HG03575 (cell line): Measurements from ENCODE around the gene CALR3.
"Not testable (repeated sequence)": the region's sequence is repeated elsewhere in the genome, so short reads cannot be mapped to it uniquely, and the experiment has no call there.

Source experiments
- ATAC-seq: cut with Tn5 transposase; IDR thresholded peaks from one replicate; pipeline ENCODE4 v1.9.1; 2021; ENCODE audit not compliant: unreplicated experiment, insufficient number of reproducible peaks, low FRiP score; ENCODE audit errors: extremely low read depth

CALR3 gene

DNA sequence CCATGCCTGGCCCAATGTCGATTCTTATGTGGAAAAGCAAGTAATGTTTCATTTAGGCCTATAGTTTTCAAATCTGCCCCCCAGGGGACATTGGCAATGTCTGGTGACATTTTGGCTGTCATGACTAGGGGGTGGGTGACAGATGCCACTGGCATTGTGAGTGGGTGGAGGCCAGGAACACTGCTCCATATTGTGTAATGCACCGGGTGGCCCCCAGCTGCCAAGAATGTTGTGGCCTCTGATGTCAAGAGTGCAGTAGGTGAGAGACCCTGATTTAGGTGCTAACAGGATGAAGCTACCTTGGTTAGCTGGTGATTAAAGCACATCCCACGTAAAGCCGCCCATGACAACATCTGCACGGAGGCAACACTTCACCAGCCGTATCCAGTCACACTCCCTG, 11.0 kb upstream of the CALR3 start:
- ATAC-seq = no peak

DNA sequence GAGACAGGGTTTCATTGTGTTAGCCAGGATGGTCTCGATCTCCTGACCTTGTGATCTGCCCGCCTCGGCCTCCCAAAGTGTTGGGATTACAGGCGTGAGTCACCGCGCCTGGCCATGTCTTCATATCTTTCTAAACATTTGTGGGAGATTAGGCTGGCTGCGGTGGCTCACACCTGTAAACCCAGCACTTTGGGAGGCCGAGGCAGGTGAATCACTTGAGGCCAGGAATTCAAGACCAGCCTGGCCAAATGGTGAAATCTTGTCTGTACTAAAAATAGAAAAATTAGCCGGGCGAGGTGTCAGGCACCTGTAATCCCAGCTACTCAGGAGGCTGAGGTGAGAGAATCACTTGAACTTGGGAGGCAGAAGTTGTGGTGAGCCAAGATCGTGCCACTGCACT, 10.2 kb upstream of the CALR3 start:
- ATAC-seq = not testable (repeated sequence)

DNA sequence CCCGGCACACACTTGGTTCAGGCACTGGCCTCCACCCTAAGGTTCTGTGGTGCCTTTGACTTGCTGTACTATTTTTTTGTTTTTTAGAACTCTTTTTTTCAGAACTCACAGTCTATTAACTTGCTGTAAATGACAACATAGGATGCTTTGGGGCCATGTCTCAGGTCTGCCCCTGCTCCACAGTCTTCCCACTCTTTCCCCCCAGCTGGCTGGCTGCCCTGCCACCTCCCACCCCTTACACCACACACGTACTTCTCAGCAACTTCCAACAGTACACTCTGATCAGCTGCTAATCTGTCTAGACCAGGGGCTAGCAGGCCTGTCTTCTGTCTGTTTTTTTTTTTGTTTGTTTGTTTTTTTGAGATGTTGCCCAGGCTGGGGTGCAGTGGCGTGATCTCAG, 8.3 kb upstream of the CALR3 start:
- no peak for ATAC-seq

DNA sequence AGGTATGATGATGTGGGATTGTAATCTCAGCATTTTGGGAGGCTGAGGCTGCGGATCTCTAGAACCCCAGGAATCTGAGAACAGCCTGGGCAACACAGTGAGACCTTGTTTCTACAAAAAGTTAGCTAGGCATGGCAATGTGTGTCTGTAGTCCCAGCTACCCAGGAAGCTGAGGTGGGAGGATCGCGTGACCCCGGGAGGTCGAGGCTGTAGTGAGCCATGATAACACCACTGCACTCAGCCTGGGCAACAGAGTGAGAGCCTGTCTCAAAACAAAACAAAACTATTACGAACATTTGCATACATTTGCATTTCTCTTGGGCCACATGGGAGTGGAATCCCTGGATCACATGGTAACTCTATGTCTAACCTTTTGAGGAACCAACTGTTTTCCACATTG, 1.9 kb upstream of the CALR3 start:
- no peak for ATAC-seq

DNA sequence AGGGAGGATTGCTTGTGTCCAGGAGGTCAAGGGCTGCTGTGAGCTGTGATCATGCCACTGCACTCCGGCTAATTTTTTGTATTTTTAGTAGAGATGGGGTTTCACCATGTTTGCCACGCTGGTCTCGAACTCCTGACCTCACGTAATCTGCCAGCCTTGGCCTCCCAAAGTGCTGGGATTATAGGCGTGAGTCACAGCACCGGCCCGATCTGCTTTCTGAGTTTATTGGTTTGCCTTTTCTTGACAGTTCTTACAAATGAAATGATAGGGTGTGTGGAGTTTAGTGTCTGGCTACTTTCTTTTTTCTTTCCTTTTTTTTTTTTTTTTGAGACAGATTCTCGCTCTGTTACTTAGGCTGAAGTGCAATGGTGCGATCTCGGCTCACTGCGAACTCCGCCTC, 1.1 kb upstream of the CALR3 start:
- ATAC-seq = no peak

DNA sequence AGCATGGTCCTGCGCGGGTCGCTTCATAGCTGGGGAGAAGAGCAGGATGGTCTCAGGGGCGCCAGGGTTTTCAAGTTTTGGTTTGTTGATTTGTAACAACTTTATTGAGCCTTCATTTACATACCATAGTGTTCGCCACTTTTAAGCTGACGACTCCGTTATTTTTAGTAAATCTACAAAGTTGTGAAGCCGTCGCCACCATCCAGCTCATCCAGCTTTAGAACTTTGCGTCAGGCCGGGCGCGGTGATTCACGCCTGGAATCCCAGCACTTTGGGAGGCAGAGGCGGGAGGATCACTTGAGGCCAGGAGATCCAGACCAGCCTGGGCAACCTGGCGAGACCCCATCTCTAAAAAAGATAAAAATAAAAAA, 631 bp upstream of the CALR3 start:
- no peak for ATAC-seq

DNA sequence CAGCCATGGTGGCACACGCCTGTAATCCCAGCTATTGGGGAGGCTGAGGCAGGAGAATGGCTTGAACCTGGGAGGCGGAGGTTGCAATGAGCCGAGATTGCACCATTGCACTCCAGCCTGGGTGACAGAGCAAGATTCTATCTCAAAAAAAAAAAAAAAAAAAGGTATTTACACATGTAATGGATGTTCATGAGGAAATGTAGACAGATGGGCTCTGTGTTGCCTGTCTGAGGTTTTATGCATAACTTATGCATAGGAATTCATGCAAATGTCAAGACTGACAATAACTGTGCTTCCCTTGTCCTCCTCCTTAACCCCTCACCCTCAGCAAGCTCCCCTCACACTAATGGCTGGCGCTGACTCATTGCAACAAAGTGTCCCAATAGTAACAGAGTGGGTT, 9.5 kb downstream of the CALR3 start:
- not testable (repeated sequence) for ATAC-seq

DNA sequence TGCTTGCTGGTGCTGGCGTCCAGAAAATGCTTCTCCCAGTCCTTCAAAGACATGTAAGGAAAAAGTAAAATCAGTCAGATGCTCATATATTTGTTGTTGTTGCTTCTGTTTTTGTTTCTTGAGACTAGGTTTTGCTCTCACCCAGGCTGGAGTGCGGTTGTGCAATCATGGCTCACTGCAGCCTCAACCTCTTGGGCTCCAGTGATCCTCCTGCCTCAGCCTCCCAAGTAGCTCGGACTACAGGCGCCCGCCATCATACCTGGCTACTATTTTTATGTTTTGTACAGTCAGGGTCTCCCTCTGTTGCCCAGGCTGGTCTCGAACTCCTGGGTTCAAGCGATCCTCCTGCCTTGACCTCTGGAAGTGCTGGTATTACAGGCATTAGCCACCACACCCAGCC, 13.2 kb downstream of the CALR3 start:
- ATAC-seq = no peak

DNA sequence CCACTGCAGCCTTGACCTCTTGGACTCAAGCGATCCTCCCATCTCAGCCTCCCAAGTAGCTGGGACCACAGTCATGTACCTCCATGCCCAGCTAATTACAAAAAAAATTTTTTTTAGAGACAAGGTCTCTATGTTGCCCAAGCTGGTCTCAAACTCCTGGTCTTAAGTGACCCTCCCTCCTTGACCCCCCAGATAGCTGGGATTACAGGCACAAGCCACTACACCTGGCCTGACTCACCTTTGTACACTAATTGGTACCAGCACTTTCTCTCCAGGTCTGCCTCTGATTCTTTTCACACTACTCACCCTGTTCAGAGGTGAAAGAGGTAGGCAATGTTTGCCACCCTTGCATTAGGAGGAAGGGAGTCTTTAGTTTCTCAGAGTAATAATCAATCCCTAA, 18.7 kb downstream of the CALR3 start:
- ATAC-seq = no peak

DNA sequence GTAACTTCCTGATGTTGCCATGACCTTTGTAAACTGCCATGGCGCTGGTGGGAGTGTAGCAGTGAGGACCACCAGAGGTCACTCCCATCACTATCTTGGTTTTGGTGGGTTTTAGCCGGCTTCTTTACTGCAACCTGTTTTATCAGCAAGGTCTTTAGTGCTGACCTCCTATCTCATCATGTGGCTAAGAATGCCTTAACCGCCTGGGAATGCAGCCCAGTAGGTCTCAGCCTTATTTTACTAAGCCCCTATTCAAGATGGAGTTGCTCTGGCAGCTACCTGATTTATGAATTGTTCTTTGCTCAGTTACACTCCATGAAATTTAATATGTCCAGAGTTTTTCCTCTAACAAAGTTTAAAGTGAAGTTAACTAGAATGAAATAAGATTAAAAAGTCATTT, 19.6 kb downstream of the CALR3 start:
- ATAC-seq = no peak

DNA sequence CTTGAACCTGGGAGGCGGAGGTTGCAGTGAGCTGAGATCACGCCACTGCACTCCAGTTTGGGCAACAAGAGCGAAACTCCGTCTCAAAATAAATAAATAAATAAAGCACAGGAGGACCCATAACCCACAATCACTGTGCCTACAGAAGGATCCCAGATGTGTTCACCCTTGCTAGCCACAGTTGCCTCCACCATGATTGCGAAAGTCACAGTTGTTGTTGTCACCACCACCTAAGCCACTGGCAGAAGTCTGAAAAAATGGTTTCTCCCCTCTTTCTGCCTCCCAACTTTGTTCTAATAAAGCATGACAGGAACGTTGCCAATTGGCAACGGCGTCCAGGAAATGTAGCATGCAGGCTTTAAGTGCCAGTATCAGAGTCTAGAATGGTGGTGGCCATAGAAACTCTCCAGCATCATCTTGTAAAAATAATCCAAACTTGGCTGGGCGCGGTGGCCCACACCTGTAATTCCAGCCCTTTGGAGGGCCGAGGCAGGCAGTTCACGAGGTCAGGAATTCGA, 22.0 kb downstream of the CALR3 start:
- no peak for ATAC-seq

DNA sequence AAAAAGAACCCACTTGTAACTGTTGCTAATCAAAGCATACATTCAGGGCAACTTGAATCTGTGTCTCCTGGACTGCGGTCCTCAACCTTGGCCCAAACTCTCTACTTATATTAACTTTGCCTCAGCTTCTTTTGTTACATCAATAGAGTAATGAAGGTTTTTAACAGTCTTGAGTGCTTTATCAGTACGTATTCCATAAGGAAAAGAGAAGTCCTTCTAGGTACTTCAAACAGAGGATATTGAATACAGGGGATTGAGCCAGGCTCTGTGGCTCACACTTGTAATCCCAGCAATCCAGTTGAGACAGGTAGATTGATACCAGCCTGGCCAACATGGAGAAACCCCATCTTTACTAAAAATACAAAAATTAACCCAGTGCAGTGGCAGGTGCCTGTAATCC, 23.0 kb downstream of the CALR3 start:
- no peak for ATAC-seq

DNA sequence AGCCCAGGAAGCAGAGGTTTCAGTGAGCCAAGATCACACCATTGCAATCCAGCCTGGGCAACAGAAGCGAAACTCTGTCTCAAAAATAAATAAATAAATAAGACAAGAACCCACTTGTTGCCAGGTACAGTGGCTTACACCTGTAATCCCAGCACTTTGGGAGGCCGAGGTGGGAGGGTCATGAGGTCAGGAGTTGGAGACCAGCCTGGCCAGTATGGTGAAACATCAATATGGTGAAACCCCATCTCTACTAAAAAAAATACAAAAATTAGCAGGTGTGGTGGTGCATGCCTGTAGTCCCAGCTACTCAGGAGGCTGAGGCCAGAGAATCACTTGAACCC, 23.4 kb downstream of the CALR3 start:
- not testable (repeated sequence) for ATAC-seq

DNA sequence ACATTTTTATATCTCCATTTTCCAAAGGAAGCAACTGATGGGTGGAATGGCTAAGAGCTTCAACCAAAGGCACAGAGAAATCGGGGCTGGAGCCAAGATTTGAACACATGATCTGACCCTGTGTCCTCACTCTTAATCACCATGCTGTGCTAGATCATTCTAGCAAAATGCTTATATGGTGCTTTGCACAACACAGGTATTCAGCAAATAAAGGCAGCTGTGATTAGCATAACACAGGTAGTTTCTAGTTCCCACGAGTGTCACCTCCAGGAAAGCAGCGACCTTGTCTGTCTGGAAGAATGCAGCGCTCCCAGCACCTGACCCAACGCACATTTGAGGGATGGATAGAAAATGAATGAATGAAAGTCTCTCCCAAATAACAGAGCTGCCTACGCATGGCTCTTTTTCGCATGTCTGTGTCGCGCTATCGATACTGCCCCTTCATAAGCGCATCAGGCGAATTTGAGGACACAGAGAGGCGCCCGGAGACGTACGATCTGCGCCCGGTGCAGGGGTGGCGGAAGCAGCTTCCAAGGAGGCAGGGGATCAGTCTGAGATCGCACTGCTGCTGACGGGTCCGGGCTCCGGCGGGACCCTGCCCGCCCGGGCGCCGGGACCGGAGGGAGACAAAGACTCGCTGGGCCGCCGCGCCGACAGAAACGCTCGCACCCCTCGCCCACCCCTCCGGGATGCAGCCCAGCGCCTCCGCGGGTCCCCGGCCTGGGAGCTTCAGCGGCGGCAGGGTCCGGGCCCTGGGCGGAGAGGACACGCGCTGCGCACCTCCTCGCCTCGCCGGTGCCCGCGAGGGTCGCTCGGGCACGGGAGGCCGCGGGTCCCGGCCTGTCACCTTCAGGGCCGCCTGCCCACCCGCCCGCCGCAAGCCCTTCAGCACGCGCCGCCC, 24.8 kb downstream of the CALR3 start:
- no peak for ATAC-seq

DNA sequence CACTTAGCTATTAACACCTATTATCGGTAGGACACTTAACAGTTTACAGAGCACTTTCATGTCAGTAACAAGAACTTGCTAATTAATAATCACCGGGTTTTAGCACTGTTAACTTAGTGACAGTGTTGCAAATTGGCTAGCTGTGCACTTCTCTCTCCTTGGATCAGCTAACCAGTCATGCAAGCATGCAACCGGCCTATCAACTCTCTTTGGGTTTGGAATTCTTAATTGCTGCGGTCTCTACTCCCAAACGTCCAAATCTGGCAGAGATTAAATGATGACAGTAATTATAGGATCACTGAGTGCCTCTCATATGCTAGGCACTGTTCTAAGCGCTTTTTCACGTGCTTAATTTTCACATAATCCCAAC, 25.4 kb downstream of the CALR3 start:
- ATAC-seq = no peak

DNA sequence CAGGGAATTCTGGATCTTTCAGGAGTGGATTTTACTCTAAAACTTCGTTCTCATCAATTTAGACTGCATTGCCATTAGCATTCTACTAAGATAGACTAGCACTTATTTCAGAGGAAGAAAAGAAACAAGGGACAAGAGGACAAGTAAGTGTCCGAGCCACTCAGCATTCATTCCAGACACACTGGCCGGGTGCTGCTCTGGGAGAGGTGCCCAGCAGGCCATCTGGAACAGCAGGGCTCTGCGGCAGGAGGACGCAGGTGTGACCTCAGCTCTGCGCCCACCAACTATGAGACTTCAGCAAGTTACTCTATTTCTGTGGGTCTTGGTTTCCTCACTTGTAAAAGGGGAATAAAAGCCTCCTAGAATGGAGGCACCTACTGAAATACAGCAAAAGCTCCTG, 28.4 kb downstream of the CALR3 start:
- no peak for ATAC-seq

DNA sequence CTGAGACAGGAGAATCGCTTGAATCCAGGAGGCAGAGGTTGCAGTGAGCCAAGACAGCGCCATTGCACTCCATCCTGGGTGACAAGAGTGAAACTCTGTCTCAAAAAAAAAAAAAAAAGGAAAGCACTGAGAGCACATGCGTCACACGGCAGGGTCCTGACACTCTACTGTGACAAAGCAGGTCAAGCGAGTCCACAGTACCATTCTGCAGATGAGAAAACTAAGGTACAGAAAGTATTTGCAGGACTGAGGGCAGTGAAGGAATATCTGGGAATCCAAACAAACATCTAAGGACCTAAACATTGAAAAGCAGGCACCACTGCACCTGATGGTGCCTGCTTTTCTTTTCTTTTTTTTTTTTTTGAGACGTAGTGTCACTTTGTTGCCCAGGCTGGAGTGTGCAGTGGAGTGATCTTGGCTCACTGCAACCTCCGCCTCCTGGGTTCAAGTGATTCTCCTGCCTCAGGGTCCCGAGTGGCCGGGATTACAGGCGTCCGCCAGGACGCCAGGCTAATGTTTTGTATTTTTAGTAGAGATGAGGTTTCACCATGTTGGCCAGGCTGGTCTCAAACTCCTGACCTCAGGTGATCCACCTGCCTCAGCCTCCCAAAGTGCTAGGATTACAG, 29.1 kb downstream of the CALR3 start:
- not testable (repeated sequence) for ATAC-seq

DNA sequence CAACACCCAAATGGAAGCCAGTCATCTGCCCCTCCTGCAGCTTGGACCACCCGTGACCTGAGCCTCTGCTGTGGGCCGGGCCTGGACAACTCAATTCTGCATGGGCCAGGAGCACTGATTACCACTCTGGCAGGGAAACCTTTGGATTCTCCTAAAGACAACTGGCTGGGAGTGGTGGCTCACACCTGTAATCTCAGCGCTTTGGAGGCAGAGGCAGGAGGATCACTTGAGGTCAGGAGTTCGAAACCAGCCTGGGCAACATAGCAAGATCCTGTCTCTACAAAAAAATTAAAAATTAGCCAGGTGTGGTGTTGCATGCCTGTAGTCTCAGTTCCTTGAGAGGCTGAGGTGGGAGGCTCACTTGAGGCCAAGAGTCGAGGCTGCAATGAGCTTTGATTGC, 30.7 kb downstream of the CALR3 start:
- ATAC-seq = no peak

DNA sequence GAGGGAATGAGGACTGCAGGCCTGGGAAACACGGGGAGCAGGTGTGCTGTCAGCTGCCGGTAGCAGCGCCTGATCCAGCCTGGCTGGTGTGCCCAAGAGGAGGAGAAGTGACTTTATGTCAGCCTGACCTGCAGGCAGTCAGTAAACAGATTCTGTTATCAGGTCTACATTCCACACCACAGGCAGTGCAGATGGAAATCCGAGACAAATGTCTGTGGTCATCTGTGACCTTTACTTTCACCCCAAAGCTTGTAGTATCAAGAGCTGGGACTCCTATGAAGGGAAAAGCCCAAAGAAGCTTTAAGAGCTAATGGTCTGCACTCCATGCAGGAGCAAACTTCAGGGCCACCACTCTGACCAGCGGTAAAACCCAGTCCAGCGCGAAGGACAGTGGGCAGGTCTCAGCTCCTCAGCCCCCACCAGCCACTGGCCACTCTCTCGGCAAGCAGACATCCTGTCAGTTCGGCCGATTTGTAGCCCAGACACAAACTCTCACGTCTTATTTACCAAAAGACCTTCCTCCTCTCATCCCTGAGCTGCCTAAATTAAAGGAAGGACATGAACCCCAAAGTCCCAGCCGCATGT, 31.9 kb downstream of the CALR3 start:
- no peak for ATAC-seq

DNA sequence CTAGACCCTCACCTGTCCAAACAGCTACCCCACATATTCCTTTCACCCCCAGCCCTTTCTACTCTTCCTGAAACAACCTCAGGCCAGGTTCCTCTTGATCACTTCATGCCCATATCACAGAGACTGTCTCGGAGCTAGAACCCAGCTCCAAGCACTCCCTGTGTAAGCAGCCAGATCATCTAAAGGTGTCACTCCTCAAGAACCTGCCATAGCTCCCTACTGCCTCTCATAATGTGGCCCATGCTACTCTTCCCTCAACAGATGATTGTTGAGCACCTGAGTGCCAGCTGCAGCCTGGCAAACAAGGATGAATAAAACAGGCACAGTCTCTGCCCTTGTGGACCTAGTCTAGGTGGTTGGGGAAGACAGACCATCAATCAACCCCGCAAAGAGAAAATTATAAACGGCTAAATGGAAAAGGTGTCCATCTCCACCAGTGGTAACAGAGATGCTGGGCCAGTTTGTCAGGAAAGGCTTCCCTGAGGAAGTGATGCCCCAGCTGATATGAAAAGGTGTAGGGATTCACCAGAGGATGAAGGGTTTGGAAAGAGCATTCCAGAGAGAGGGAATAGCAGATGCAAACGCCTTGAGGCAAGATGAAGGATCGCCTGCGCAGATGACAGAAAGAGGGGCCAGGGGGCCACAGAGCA, 32.5 kb downstream of the CALR3 start:
- no peak for ATAC-seq
